Natural killer cell (primary cell): ENCODE measurements around the gene RASGRP2. TPM values are rescaled to one million over a fixed set of nuclear protein-coding genes. Genes with fewer than 3 reads are reported as not detected.

Source experiments
- ATAC-seq, 3 donors: fragments of 150-1000 bp in 2 of 3; fragments of 200-7000 bp in 1 of 3; cut with Tn5 transposase; 1 replicate in 1 of 3; 2 replicates in 2 of 3; pipeline ENCODE4 v1.10.0; 2021; ENCODE audit warnings: mild to moderate bottlenecking in 2 of 3, moderate library complexity in 2 of 3
- DNase-seq, 2 donors: peaks; one replicate each; pipeline versions ENCODE4 v3.0.0 to v3.0.0-alpha.2; 2013 to 2021; ENCODE audit warnings: mixed read lengths in 1 of 2
- H3K27ac ChIP-seq: one replicate; pipeline ENCODE4 v1.5.1; 2013; ENCODE audit warnings: mild to moderate bottlenecking, low read length
- H3K27me3 ChIP-seq: one replicate; pipeline ENCODE4 v1.6.1; 2013; ENCODE audit warnings: low read length; ENCODE audit not compliant: control insufficient read depth, insufficient read depth
- H3K36me3 ChIP-seq: one replicate; pipeline ENCODE4 v1.6.1; 2013; ENCODE audit warnings: low read length; ENCODE audit not compliant: control insufficient read depth, insufficient read depth
- H3K4me1 ChIP-seq: one replicate; pipeline ENCODE4 v1.6.1; 2013; ENCODE audit warnings: low read length; ENCODE audit not compliant: control insufficient read depth, insufficient read depth
- H3K4me3 ChIP-seq: one replicate; pipeline ENCODE4 v1.5.1; 2013; ENCODE audit warnings: low read length
- H3K9me3 ChIP-seq: one replicate; pipeline ENCODE4 v1.6.1; 2013; ENCODE audit warnings: low read length; ENCODE audit not compliant: control insufficient read depth, insufficient read depth
- H3K27ac Mint-ChIP-seq, 2 donors: one replicate each; pipeline ENCODE4 v1.8.0; 2022; ENCODE audit warnings: mild to moderate bottlenecking in 2 of 2, mixed read lengths in 2 of 2, moderate library complexity in 1 of 2
- H3K27me3 Mint-ChIP-seq, 2 donors: one replicate each; pipeline ENCODE4 v1.8.0; 2022; ENCODE audit warnings: low read depth in 2 of 2, mixed read lengths in 2 of 2
- H3K36me3 Mint-ChIP-seq: one replicate; pipeline ENCODE4 v1.8.0; 2022; ENCODE audit warnings: mixed read lengths
- H3K4me1 Mint-ChIP-seq, 2 donors: one replicate each; pipeline ENCODE4 v1.8.0; 2022; ENCODE audit warnings: mixed read lengths in 2 of 2
- H3K4me3 Mint-ChIP-seq: one replicate; pipeline ENCODE4 v1.8.0; 2022; ENCODE audit warnings: mild to moderate bottlenecking, moderate library complexity, mixed read lengths
- H3K9me3 Mint-ChIP-seq, 2 donors: one replicate each; pipeline ENCODE4 v1.8.0; 2022; ENCODE audit warnings: mixed read lengths in 2 of 2
- CTCF ChIP-seq: fragments of 200-600 bp; IDR thresholded peaks from one replicate; pipeline ENCODE4 v1.8.0; 2022; ENCODE audit warnings: antibody characterized with exemption
- WGBS: methylation state at CpG from one replicate; pipeline ENCODE4 v1.1.7; 2013; ENCODE audit warnings: missing lambda C conversion rate; ENCODE audit not compliant: insufficient coverage; 5-methylcytosine and 5-hydroxymethylcytosine counted together
- intact Hi-C: fragments of 100-400 bp; cut with micrococcal nuclease; formaldehyde crosslinking; loops from one replicate; pipeline ENCODE4 v1.14.2; 2022
- total RNA-seq, 4 donors: library from RNA; stranded (reverse); fragments of 120-200 nt in 1 of 4; gene quantifications; one replicate each; pipeline versions ENCODE4 v1.2.3 to v1.2.4, GENCODE V29; 2013 to 2022

RASGRP2 gene
- total RNA-seq, 3 donors from 2014 or later (not counting 1 experiment from before 2014, with no cell fraction given), result 371 to 417 (median 394) TPM

- Mint-ChIP-seq H3K27ac (peak overlapping the region in 1 of 2 donors; percentile 61), H3K36me3 (no peaks in the 10 kb centered on the region), H3K27me3 (peaks cover 0 to 18% of the 10 kb centered on the region in 2 donors), H3K4me3 (no peak overlapping the region), H3K9me3 (no peaks in the 10 kb centered on the region), H3K4me1 (peaks cover 8 to 29% of the 10 kb centered on the region in 2 donors)
- Histone ChIP-seq H3K36me3 (peaks cover 26% of the 10 kb centered on the region), H3K4me1 (peaks cover 16% of the 10 kb centered on the region), H3K27ac (no peak overlapping the region), H3K4me3 (no peak overlapping the region), H3K27me3 (peaks cover 6% of the 10 kb centered on the region), H3K9me3 (no peaks in the 10 kb centered on the region)
- ATAC-seq, result no peak
- no peak for DNase-seq
- intact Hi-C loops, result loop anchor here (5.0 kb wide), 2 partner anchors 233 to 278 kb away; no protein-coding TSS in a partner anchor
- no peak for TF ChIP-seq CTCF
- 76% methylated on average over 7 of the region's 7 CpGs for WGBS
Observed at GRCh38 chr11:64724863-64725532, 18.9 kb downstream of the RASGRP2 start.

- ATAC-seq (no peak), DNase-seq (no peak)
- WGBS, result 60% methylated on average over 8 of the region's 9 CpGs
- Histone ChIP-seq H3K27ac (no peak overlapping the region), H3K4me3 (no peak overlapping the region), H3K4me1 (peaks cover 16% of the 10 kb centered on the region), H3K9me3 (no peaks in the 10 kb centered on the region), H3K36me3 (peaks cover 19% of the 10 kb centered on the region), H3K27me3 (peaks cover 6% of the 10 kb centered on the region)
- no peak for TF ChIP-seq CTCF
- peaks cover 0 to 18% of the 10 kb centered on the region in 2 donors for H3K27me3 Mint-ChIP-seq
- intact Hi-C loops, result loop anchor here (1.0 to 5.0 kb wide), 3 partner anchors 36 to 277 kb away; no protein-coding TSS in a partner anchor
- peak overlapping the region; percentile 66 for H3K4me3 Mint-ChIP-seq
- H3K36me3 Mint-ChIP-seq, result no peaks in the 10 kb centered on the region
- peak overlapping the region in 1 of 2 donors; percentile 58 for H3K27ac Mint-ChIP-seq
- no peaks in the 10 kb centered on the region for H3K9me3 Mint-ChIP-seq
- H3K4me1 Mint-ChIP-seq, result peaks cover 8 to 29% of the 10 kb centered on the region in 2 donors
Observed at GRCh38 chr11:64723907-64724862, 19.8 kb downstream of the RASGRP2 start.

GRCh38 chr11:64723117-64723906 lies 20.6 kb downstream of the RASGRP2 start, which contains the start of gene NRXN2:
NRXN2 (minus strand) TSS chr11:64723197; CDS start chr11:64713699, 9,498 bp downstream.
- peaks cover 8 to 29% of the 10 kb centered on the region in 2 donors for H3K4me1 Mint-ChIP-seq
- WGBS, result 2% methylated on average over 66 of the region's 66 CpGs
- H3K27ac Mint-ChIP-seq, result peak within 1 kb of the TSS in 1 of 2 donors; percentile 58
- peak within 1 kb of the TSS; percentile 73 for H3K4me3 Mint-ChIP-seq
- H3K27me3 Mint-ChIP-seq, result peaks cover 0 to 18% of the 10 kb centered on the region in 2 donors
- peaks cover 12% of the 10 kb centered on the region for H3K36me3 ChIP-seq
- peak within 1 kb of the TSS; percentile 82 for H3K27ac ChIP-seq
- H3K9me3 ChIP-seq, result no peaks in the 10 kb centered on the region
- DNase-seq (peak; percentile 78 to 93), ATAC-seq (peak; percentile 93 to 96 (median 95))
- intact Hi-C loops, result loop anchor here (1.0 to 5.0 kb wide), 3 partner anchors 35 to 276 kb away; no protein-coding TSS in a partner anchor
- H3K36me3 Mint-ChIP-seq, result no peaks in the 10 kb centered on the region
- peak within 1 kb of the TSS; percentile 82 for H3K4me3 ChIP-seq
- H3K9me3 Mint-ChIP-seq, result no peaks in the 10 kb centered on the region
- H3K4me1 ChIP-seq, result peaks cover 16% of the 10 kb centered on the region
- peaks cover 6% of the 10 kb centered on the region for H3K27me3 ChIP-seq
- peak; percentile 99 for TF ChIP-seq CTCF
